CD14-positive monocyte (primary cell): Measurements from ENCODE around the gene PKP3. TPM values are rescaled to one million over a fixed set of nuclear protein-coding genes. Genes with fewer than 3 reads are reported as not detected.

Source experiments
- DNase-seq, 3 donors: peaks; one replicate each; pipeline ENCODE4 v3.0.0-alpha.2; 2011 to 2022
- H2AFZ ChIP-seq: 2 replicates; pipeline ENCODE4 v1.6.0; 2012; ENCODE audit warnings: mild to moderate bottlenecking, low read depth, low read length, inconsistent platforms; ENCODE audit not compliant: insufficient read depth, poor library complexity, severe bottlenecking
- H3K27ac ChIP-seq, 2 donors: 1 replicate in 1 of 2; 2 replicates in 1 of 2; pipeline ENCODE4 v1.5.1; 2012 to 2013; ENCODE audit warnings: low read length in 2 of 2, control low read depth in 1 of 2, inconsistent platforms in 1 of 2, low read depth in 1 of 2, mild to moderate bottlenecking in 1 of 2
- H3K27me3 ChIP-seq, 2 donors: one replicate each; pipeline versions ENCODE4 v1.6.0 to v1.6.1; 2011 to 2013; ENCODE audit warnings: low read length in 2 of 2; ENCODE audit not compliant: control insufficient read depth in 2 of 2, insufficient read depth in 2 of 2
- H3K36me3 ChIP-seq, 2 donors: replicated peaks in 1 of 2; 1 replicate in 1 of 2; 2 replicates in 1 of 2; pipeline versions ENCODE4 v1.5.1 to v1.6.1; 2012 to 2013; ENCODE audit warnings: low read length in 2 of 2, control low read depth in 1 of 2, inconsistent platforms in 1 of 2, mild to moderate bottlenecking in 1 of 2; ENCODE audit not compliant: insufficient read depth in 2 of 2, control insufficient read depth in 1 of 2
- H3K4me1 ChIP-seq, 2 donors: 1 replicate in 1 of 2; 2 replicates in 1 of 2; pipeline versions ENCODE4 v1.5.1 to v1.6.1; 2012 to 2013; ENCODE audit warnings: low read length in 2 of 2, control low read depth in 1 of 2, inconsistent platforms in 1 of 2, mild to moderate bottlenecking in 1 of 2, moderate library complexity in 1 of 2; ENCODE audit not compliant: insufficient read depth in 2 of 2, control insufficient read depth in 1 of 2
- H3K4me2 ChIP-seq: replicated peaks from 2 replicates; pipeline ENCODE3; 2012; ENCODE audit warnings: low read length, moderate library complexity, mild to moderate bottlenecking; ENCODE audit not compliant: poor library complexity, severe bottlenecking; ENCODE audit errors: extremely low read depth
- H3K4me3 ChIP-seq, 3 experiments: fragments of 200-600 bp in 1 of 3; sonication (generic) in 1 of 3; replicated peaks in 1 of 3; 1 replicate in 2 of 3; 2 replicates in 1 of 3; pipeline ENCODE4 v1.5.1; 2011 to 2013; ENCODE audit warnings: low read length in 3 of 3, mild to moderate bottlenecking in 3 of 3, control low read depth in 2 of 3, low read depth in 2 of 3, inconsistent platforms in 1 of 3, moderate library complexity in 1 of 3
- H3K79me2 ChIP-seq: 2 replicates; pipeline ENCODE4 v1.6.0; 2012; ENCODE audit warnings: mild to moderate bottlenecking, control low read depth, inconsistent platforms, low read length, moderate library complexity; ENCODE audit not compliant: insufficient read depth
- H3K9ac ChIP-seq: 2 replicates; pipeline ENCODE4 v1.6.0; 2017; ENCODE audit warnings: low read length, mild to moderate bottlenecking; ENCODE audit not compliant: insufficient read depth, poor library complexity, severe bottlenecking
- H3K9me3 ChIP-seq, 2 donors: replicated peaks in 1 of 2; 1 replicate in 1 of 2; 2 replicates in 1 of 2; pipeline versions ENCODE4 v1.5.1 to v1.6.1; 2012 to 2013; ENCODE audit warnings: low read length in 2 of 2, control low read depth in 1 of 2; ENCODE audit not compliant: control insufficient read depth in 1 of 2, insufficient read depth in 1 of 2
- H4K20me1 ChIP-seq: 2 replicates; pipeline ENCODE4 v1.6.0; 2012; ENCODE audit warnings: mild to moderate bottlenecking, low read length, control low read depth, moderate library complexity; ENCODE audit not compliant: insufficient read depth
- H3K27ac Mint-ChIP-seq, 7 donors: one replicate each; pipeline ENCODE4 v1.8.0; 2020; ENCODE audit warnings: mild to moderate bottlenecking in 7 of 7, mixed read lengths in 7 of 7, moderate library complexity in 6 of 7, inconsistent platforms in 2 of 7
- H3K27me3 Mint-ChIP-seq, 3 donors: one replicate each; pipeline ENCODE4 v1.8.0; 2021 to 2022; ENCODE audit warnings: low read depth in 3 of 3, mild to moderate bottlenecking in 3 of 3, mixed read lengths in 3 of 3, moderate library complexity in 3 of 3, inconsistent platforms in 1 of 3
- H3K36me3 Mint-ChIP-seq, 2 donors: one replicate each; pipeline ENCODE4 v1.8.0; 2020; ENCODE audit warnings: mixed read lengths in 2 of 2, inconsistent platforms in 1 of 2, mild to moderate bottlenecking in 1 of 2
- H3K4me1 Mint-ChIP-seq: one replicate; pipeline ENCODE4 v1.8.0; 2020; ENCODE audit warnings: mild to moderate bottlenecking, mixed read lengths
- H3K4me3 Mint-ChIP-seq, 2 donors: one replicate each; pipeline ENCODE4 v1.8.0; 2020; ENCODE audit warnings: mild to moderate bottlenecking in 2 of 2, mixed read lengths in 2 of 2, moderate library complexity in 1 of 2
- H3K9me3 Mint-ChIP-seq, 7 donors: one replicate each; pipeline ENCODE4 v1.8.0; 2020 to 2022; ENCODE audit warnings: mixed read lengths in 7 of 7, mild to moderate bottlenecking in 6 of 7, moderate library complexity in 6 of 7, inconsistent platforms in 2 of 7
- WGBS: methylation state at CpG from one replicate; pipeline ENCODE4 v1.1.5; 2013; ENCODE audit warnings: missing lambda C conversion rate; ENCODE audit not compliant: insufficient coverage; 5-methylcytosine and 5-hydroxymethylcytosine counted together
- intact Hi-C, 2 donors: fragments of 100-400 bp; cut with micrococcal nuclease; formaldehyde crosslinking; loops; one replicate each; pipeline versions ENCODE4 v1.15.0 to v1.15.1; 2023
- polyA plus RNA-seq, 3 donors: library from polyadenylated mRNA; depleted of rRNA in 1 of 3; unstranded in 2 of 3; stranded (reverse) in 1 of 3; fragments of 300-500 nt in 2 of 3; fragments of >200 nt in 1 of 3; fragmentation: Illumina TruSeq in 2 of 3; gene quantifications; 1 replicate in 2 of 3; 2 replicates in 1 of 3; pipeline ENCODE4 v1.2.3, GENCODE V29; 2012 to 2021
- TF ChIP-seq, protein P1 (sequence below): fragments of 200-600 bp; IDR thresholded peaks from one replicate; pipeline ENCODE4 v1.8.0; 2022; ENCODE audit warnings: antibody characterized with exemption, mild to moderate bottlenecking

PKP3 gene
- polyA plus RNA-seq, 3 donors: not detected

DNA sequence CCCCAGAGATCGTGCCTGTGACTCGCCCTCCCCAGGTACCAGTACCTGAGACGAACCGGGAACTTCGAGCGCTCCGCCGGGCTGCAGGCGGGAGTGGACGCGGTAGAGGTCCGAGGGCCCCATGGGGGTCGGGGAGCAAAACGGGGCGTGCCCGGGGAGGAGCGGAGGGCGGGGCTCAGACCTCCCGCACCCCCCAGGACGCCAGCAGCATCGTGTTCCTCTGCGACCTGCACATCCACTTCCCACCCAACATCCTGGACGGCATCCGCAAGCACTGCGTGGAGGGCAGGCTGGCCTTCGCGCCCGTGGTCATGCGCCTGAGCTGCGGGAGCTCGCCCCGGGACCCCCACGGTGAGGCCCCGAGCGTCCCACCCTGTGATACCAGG, 13.9 kb upstream of the PKP3 start:
- Histone ChIP-seq H3K27me3 (peaks cover 0 to 9% of the 10 kb centered on the region in 2 donors), H3K27ac (no peak overlapping the region), H3K36me3 (no peaks in the 10 kb centered on the region), H3K9ac (no peak overlapping the region), H3K9me3 (peaks cover 0 to 23% of the 10 kb centered on the region in 2 donors), H3K79me2 (no peaks in the 10 kb centered on the region), H3K4me1 (no peaks in the 10 kb centered on the region), H2AFZ (no peak overlapping the region), H3K4me2 (no peak overlapping the region), H3K4me3 (no peak overlapping the region), H4K20me1 (no peaks in the 10 kb centered on the region)
- no peak for DNase-seq
- Mint-ChIP-seq H3K36me3 (no peaks in the 10 kb centered on the region), H3K4me1 (no peaks in the 10 kb centered on the region), H3K4me3 (no peak overlapping the region), H3K27ac (no peak overlapping the region), H3K9me3 (peaks cover 6 to 22% (median 8%) of the 10 kb centered on the region in 7 donors), H3K27me3 (peaks cover 11 to 15% (median 13%) of the 10 kb centered on the region in 3 donors)
- TF ChIP-seq, protein P1, sequence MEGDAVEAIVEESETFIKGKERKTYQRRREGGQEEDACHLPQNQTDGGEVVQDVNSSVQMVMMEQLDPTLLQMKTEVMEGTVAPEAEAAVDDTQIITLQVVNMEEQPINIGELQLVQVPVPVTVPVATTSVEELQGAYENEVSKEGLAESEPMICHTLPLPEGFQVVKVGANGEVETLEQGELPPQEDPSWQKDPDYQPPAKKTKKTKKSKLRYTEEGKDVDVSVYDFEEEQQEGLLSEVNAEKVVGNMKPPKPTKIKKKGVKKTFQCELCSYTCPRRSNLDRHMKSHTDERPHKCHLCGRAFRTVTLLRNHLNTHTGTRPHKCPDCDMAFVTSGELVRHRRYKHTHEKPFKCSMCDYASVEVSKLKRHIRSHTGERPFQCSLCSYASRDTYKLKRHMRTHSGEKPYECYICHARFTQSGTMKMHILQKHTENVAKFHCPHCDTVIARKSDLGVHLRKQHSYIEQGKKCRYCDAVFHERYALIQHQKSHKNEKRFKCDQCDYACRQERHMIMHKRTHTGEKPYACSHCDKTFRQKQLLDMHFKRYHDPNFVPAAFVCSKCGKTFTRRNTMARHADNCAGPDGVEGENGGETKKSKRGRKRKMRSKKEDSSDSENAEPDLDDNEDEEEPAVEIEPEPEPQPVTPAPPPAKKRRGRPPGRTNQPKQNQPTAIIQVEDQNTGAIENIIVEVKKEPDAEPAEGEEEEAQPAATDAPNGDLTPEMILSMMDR: no peak
- intact Hi-C loops: no loop called here
- WGBS: 96% methylated on average over 32 of the region's 35 CpGs

GRCh38 chr11:380491-380890, 13.5 kb upstream of the PKP3 start:
- Mint-ChIP-seq H3K9me3 (peaks cover 3 to 20% (median 7%) of the 10 kb centered on the region in 7 donors), H3K36me3 (no peaks in the 10 kb centered on the region)
- no peak overlapping the region for H3K4me3 ChIP-seq

More at GRCh38 chr11:380491-380890, 13.5 kb upstream of the PKP3 start:
- intact Hi-C loops: no loop called here
- H3K4me2 ChIP-seq: no peak overlapping the region
- TF ChIP-seq, protein P1: no peak
- DNase-seq: no peak
- Mint-ChIP-seq H3K4me1 (no peaks in the 10 kb centered on the region), H3K27me3 (peaks cover 11 to 15% (median 13%) of the 10 kb centered on the region in 3 donors), H3K27ac (no peak overlapping the region), H3K4me3 (no peak overlapping the region)
- H2AFZ ChIP-seq: no peak overlapping the region
- no peak overlapping the region for H3K9ac ChIP-seq
- 98% methylated on average over 18 of the region's 23 CpGs for WGBS
- no peaks in the 10 kb centered on the region for H3K4me1 ChIP-seq
- H3K36me3 ChIP-seq: no peaks in the 10 kb centered on the region
- peaks cover 0 to 19% of the 10 kb centered on the region in 2 donors for H3K9me3 ChIP-seq
- H3K27me3 ChIP-seq: peaks cover 0 to 9% of the 10 kb centered on the region in 2 donors
- H4K20me1 ChIP-seq: no peaks in the 10 kb centered on the region
- H3K27ac ChIP-seq: no peak overlapping the region
- H3K79me2 ChIP-seq: no peaks in the 10 kb centered on the region
